Measurements from ENCODE around the gene SELENOF. TPM values are rescaled to one million over a fixed set of nuclear protein-coding genes. Genes with fewer than 3 reads are reported as not detected.

The SELENOF gene
- total RNA-seq (2016; rRNA removed; fragmentation: Illumina TruSeq; extraction: Trizol), result 124 and 163 TPM in 2 replicates
- 25.2 and 35.4 TPM in 2 replicates for total RNA-seq (2016; cell fraction: cytosol; rRNA removed; fragmentation: Illumina TruSeq; extraction: Trizol; ENCODE audit: low read depth)
- total RNA-seq (2016; cell fraction: insoluble cytoplasmic fraction; rRNA removed; fragmentation: Illumina TruSeq; extraction: Trizol), result 130 and 171 TPM in 2 replicates
- total RNA-seq (2016; cell fraction: membrane; rRNA removed; fragmentation: Illumina TruSeq; extraction: Trizol), result 69.8 and 78.9 TPM in 2 replicates
- 143 and 153 TPM in 2 replicates for total RNA-seq (2016; cell fraction: nucleus; rRNA removed; fragmentation: Illumina TruSeq; extraction: Trizol)
- polyA plus RNA-seq (2011; rRNA removed), result 88.2 and 133 TPM in 2 replicates
- 54.9 and 90.7 TPM in 2 replicates for polyA plus RNA-seq (2011; cell fraction: cytosol; rRNA removed)
- polyA plus RNA-seq (2011; cell fraction: nucleus; rRNA removed), result 15.6 and 23.8 TPM in 2 replicates
- 109 and 157 TPM in 2 replicates for polyA plus RNA-seq (2012)
- polyA plus RNA-seq (2016; cell fraction: cytosol; fragmentation: Illumina TruSeq; extraction: Trizol; ENCODE audit: low read depth), result 26.8 and 27.6 TPM in 2 replicates
- 145 and 147 TPM in 2 replicates for polyA plus RNA-seq (2016; cell fraction: insoluble cytoplasmic fraction; fragmentation: Illumina TruSeq; extraction: Trizol; ENCODE audit: low read depth)
- 57.9 and 59.8 TPM in 2 replicates for polyA plus RNA-seq (2016; cell fraction: membrane; fragmentation: Illumina TruSeq; extraction: Trizol; ENCODE audit: low read depth)
- 249 and 252 TPM in 2 replicates for polyA plus RNA-seq (2016; cell fraction: nucleus; fragmentation: Illumina TruSeq; extraction: Trizol; ENCODE audit: insufficient read depth, low read depth)
- polyA minus RNA-seq (2011; rRNA and poly(A)+ RNA removed; ENCODE audit: low replicate concordance), result 41.6 and 58.4 TPM in 2 replicates
- polyA minus RNA-seq (2011; cell fraction: cytosol; rRNA and poly(A)+ RNA removed), result 50.9 and 59.9 TPM in 2 replicates
- polyA minus RNA-seq (2011; cell fraction: nucleus; rRNA and poly(A)+ RNA removed), result 38.8 and 44.2 TPM in 2 replicates
- percentile 92 among the genes with signal in this experiment for Bru-seq, nascent RNA
- BruChase-seq, experiment 1, labeled RNA remaining after a 6-hour chase, result percentile 87 among the genes with signal in this experiment
- percentile 85 among the genes with signal in this experiment for BruChase-seq, experiment 2, labeled RNA remaining after a 2-hour chase
- long read RNA-seq, experiment 1, transcript SELENOF-201 (5 exons, 1,781 nt), result major isoform, 193 of 245 reads
- long read RNA-seq, experiment 1, transcript SELENOF-202 (4 exons, 1,220 nt), result minor isoform, 34 of 245 reads
- long read RNA-seq, experiment 1, partial matches to known transcripts, result 9 of 245 reads
- long read RNA-seq, experiment 1, other reads (novel, unspliced or antisense), result 6 of 245 reads
- long read RNA-seq, experiment 2, transcript SELENOF-201 (5 exons, 1,781 nt), result major isoform, 78 of 192 reads
- long read RNA-seq, experiment 2, transcript SELENOF-202 (4 exons, 1,220 nt), result minor isoform, 13 of 192 reads
- long read RNA-seq, experiment 2, partial matches to known transcripts, result 3 of 192 reads
- long read RNA-seq, experiment 2, other reads (novel, unspliced or antisense), result 97 of 192 reads

DNA sequence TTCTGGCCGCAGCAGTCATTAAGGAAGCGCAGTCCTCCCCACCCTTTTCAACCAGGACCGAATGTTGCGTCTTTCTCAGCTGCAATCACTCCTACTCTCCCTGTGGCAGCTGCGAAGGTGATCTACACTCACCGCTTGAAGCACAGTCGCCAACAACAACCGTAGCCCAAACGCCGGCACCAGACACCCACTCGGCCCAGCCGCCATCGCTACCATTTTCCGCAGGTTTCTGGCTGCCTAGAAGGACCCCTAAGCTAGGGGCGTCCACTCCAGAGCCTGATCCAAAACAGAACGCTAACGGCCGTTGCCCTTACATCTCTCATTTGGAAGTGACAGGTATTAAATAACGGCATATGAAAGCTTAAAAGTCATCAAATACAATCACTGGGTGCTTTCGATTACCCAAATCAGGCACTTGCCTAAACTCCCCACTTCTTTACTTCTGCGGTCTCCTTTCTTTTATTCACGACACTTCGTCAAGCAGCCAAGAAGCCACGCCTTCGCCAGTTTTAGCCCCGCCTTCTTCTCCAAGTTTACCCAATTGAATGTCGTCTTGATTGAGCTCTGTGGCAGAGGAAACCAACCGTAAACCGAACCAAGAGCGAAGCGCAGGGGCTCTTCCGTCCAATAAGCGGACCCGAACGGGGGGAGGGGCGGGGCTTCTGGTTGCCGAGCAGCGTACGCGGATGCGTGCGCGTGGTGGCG is at the start of gene SELENOF:
TSS of gene SELENOF (minus strand) at position 231 of the 705 bp plus-strand sequence. CDS start at position 216, 15 bp downstream.
- peak; percentile 89 for ATAC-seq
- in situ Hi-C loops (cut with HindIII; ENCODE audit: extremely low pct_ligation_motif_present, low pct_unique_long_range_greater_than_20kb), result loop anchor here (10.0 kb wide), 1 partner anchor 139 kb away; no protein-coding TSS in a partner anchor
- TF ChIP-seq, protein P1, sequence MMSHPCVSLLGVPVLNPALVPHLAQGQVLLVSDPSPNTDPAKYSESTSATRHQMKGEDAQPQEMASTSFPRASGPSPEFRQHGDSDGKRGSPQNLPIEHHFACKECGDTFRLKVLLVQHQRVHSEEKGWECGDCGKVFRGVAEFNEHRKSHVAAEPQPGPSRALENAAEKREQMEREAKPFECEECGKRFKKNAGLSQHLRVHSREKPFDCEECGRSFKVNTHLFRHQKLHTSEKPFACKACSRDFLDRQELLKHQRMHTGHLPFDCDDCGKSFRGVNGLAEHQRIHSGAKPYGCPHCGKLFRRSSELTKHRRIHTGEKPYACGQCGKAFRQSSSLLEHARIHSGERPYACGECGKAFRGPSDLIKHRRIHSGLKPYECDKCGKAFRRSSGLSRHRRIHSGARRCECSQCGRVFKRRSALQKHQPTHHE (CRISPR knock-in tag; IDR thresholded peaks at IDR 0.05; ENCODE audit: borderline replicate concordance), result no peak
- TF ChIP-seq DMAP1 (CRISPR knock-in tag; IDR thresholded peaks at IDR 0.05) (peak; percentile 73; the same call in 1 of the 2 replicates), ZKSCAN8 (CRISPR knock-in tag; IDR thresholded peaks at IDR 0.05; ENCODE audit: borderline replicate concordance) (no peak), ZNF44 (CRISPR knock-in tag; IDR thresholded peaks at IDR 0.05) (peak; percentile 70; the same call in 1 of the 2 replicates), RARA (CRISPR knock-in tag; IDR thresholded peaks at IDR 0.05) (no peak), NR2F2 (IDR thresholded peaks at IDR 0.05; ENCODE audit: borderline replicate concordance, low read depth) (no peak), NR2F1 (CRISPR knock-in tag; IDR thresholded peaks at IDR 0.05) (no peak), SIX4 (CRISPR knock-in tag; IDR thresholded peaks at IDR 0.05) (no peak)
- TF ChIP-seq, protein P2, sequence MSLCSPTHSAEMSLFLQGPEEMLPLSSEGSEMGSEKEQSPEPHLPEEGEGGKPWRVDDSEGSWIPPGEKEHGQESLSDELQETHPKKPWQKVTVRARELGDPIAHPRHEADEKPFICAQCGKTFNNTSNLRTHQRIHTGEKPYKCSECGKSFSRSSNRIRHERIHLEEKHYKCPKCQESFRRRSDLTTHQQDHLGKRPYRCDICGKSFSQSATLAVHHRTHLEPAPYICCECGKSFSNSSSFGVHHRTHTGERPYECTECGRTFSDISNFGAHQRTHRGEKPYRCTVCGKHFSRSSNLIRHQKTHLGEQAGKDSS (CRISPR knock-in tag; IDR thresholded peaks at IDR 0.05; ENCODE audit: borderline replicate concordance, low read depth), result 0 out of 2 replicates have a peak, but pooled peaks have one; percentile 30
- TF ChIP-seq, protein P3, sequence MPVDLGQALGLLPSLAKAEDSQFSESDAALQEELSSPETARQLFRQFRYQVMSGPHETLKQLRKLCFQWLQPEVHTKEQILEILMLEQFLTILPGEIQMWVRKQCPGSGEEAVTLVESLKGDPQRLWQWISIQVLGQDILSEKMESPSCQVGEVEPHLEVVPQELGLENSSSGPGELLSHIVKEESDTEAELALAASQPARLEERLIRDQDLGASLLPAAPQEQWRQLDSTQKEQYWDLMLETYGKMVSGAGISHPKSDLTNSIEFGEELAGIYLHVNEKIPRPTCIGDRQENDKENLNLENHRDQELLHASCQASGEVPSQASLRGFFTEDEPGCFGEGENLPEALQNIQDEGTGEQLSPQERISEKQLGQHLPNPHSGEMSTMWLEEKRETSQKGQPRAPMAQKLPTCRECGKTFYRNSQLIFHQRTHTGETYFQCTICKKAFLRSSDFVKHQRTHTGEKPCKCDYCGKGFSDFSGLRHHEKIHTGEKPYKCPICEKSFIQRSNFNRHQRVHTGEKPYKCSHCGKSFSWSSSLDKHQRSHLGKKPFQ (CRISPR knock-in tag; IDR thresholded peaks at IDR 0.05; ENCODE audit: insufficient replicate concordance), result no peak

More for the DNA sequence above, at the start of gene SELENOF:
- Histone ChIP-seq H3K9me3 (ENCODE audit: low read length) (no peaks in the 10 kb centered on the region), H3K27ac (ENCODE audit: extremely low read length, insufficient read depth, low read length) (peak within 1 kb of the TSS; percentile 95), H2AFZ (ENCODE audit: low read length) (peak within 1 kb of the TSS; percentile 81), H4K20me1 (ENCODE audit: insufficient read depth, low read length) (peaks cover 25% of the 10 kb centered on the region), H3K4me1 (ENCODE audit: insufficient read depth, low read length) (peaks cover 55% of the 10 kb centered on the region), H3K9ac (ENCODE audit: insufficient read depth, low read depth, low read length) (peak within 1 kb of the TSS; percentile 99), H3K4me2 (ENCODE audit: low read depth, low read length) (peak within 1 kb of the TSS; percentile 90), H3K4me3 (replicated peaks in 1 of 3; ENCODE audit: insufficient read depth in 1 of 3, low read depth in 2 of 3, low read length in 3 of 3) (peak within 1 kb of the TSS; percentile 96 to 99 (median 96)), H3K36me3 (replicated peaks in 1 of 2; ENCODE audit: control insufficient read depth in 1 of 2, insufficient read depth in 2 of 2, low read length in 2 of 2) (peaks cover 0 to 7% of the 10 kb centered on the region in 2 experiments; a peak in 4 of 5 replicates), H3K27me3 (ENCODE audit: control insufficient read depth in 1 of 2, insufficient read depth in 2 of 2, low read length in 2 of 2) (peaks cover 0 to 5% of the 10 kb centered on the region in 2 experiments; a peak in 2 of 5 replicates), H3K79me2 (ENCODE audit: insufficient read depth, low read length) (peaks cover 94% of the 10 kb centered on the region)
- under 1% methylated on average over 35 of the region's 44 CpGs for WGBS (ENCODE audit: low lambda C conversion rate)
- intact Hi-C loops (cut with micrococcal nuclease; ENCODE audit: unreplicated experiment), result loop anchor here (2.0 to 10.0 kb wide), 4 partner anchors 21 to 209 kb away; partner anchors contain the start of gene SH3GLB1
- peak; percentile 99 for FAIRE-seq
- CTCF ChIA-PET (ENCODE audit: low intra/inter-chr PET ratio, low total read pairs), result no interaction called here
- DNase-seq (ENCODE audit: low spot score), result peak; percentile 99
- no TSS peak for BruUV-seq (replicated peaks)
- POLR2A ChIA-PET, result interaction anchor here (0.7 to 4.6 kb wide), 19 partner anchors 10 to 140 kb away, joined by 3 to 65 read pairs (median 6); no protein-coding TSS in a partner anchor
